ENCODE results near the gene EHMT2. TPM values are rescaled to one million over a fixed set of nuclear protein-coding genes. Genes with fewer than 3 reads are reported as not detected.

EHMT2 gene
- total RNA-seq, 1 experiment from 2014 or later: 117 TPM

DNA sequence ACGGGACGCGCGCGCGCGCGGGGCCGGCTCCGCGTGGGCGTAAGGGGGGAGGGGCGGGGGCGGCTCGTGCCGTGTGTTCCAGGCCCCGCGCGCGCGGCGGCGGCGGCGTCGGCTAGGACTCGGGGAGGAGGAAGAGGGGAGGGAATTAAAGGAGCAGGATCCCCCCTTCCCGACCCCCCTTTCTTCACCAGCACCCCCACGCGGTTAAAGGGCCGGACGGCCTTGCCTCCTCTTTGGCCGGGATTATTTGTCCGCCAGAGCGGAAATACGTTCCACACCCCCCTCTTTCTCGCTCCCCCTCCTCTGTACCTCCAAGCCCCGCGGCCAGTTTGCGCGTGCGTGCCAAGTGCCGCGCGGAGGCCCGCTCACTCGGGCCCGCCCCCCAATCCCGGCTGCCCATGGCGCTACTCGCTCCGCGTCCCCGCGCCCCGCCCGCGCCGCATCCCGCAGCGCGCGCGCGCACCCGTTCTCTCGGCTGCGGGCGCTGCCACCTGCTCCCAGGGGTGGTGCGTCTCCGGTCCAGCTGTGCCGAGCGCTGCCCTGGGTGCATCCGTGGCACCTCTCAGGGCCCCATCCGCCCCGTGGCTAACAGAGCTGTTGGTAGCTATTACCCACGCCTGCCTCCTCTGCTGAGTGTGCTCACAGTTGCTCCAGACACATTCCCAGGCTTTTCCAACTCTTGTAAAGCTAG is 4.6 kb upstream of the EHMT2 start, which contains the start of gene ZBTB12:
TSS of gene ZBTB12 (minus strand) at position 134 of the 691 bp plus-strand sequence. CDS start 781 bp downstream, outside the sequence.
- intact Hi-C loops (cut with micrococcal nuclease; ENCODE audit: unreplicated experiment): no loop called here
- no peak for TF ChIP-seq EZH2 (IDR thresholded peaks at IDR 0.05; ENCODE audit: borderline replicate concordance, low read depth, low read length, poor library complexity, severe bottlenecking)
- TF ChIP-seq, protein P1, sequence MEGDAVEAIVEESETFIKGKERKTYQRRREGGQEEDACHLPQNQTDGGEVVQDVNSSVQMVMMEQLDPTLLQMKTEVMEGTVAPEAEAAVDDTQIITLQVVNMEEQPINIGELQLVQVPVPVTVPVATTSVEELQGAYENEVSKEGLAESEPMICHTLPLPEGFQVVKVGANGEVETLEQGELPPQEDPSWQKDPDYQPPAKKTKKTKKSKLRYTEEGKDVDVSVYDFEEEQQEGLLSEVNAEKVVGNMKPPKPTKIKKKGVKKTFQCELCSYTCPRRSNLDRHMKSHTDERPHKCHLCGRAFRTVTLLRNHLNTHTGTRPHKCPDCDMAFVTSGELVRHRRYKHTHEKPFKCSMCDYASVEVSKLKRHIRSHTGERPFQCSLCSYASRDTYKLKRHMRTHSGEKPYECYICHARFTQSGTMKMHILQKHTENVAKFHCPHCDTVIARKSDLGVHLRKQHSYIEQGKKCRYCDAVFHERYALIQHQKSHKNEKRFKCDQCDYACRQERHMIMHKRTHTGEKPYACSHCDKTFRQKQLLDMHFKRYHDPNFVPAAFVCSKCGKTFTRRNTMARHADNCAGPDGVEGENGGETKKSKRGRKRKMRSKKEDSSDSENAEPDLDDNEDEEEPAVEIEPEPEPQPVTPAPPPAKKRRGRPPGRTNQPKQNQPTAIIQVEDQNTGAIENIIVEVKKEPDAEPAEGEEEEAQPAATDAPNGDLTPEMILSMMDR (conservative IDR thresholded peaks at IDR 0.05; ENCODE audit: low read depth, low read length): no peak
- peaks cover 19% of the 10 kb centered on the region for H3K4me1 ChIP-seq (ENCODE audit: insufficient read depth, low read length, poor library complexity, severe bottlenecking)
- no peaks in the 10 kb centered on the region for H3K36me3 ChIP-seq (ENCODE audit: insufficient read depth, low read length, poor library complexity, severe bottlenecking)
- H3K27ac ChIP-seq (ENCODE audit: low read depth, low read length, poor library complexity, severe bottlenecking): peak within 1 kb of the TSS; percentile 67
- ChIA-PET POLR2A (ENCODE audit: low non-redundant PET) (no interaction called here), CTCF (no interaction called here)
- no peaks in the 10 kb centered on the region for H3K27me3 ChIP-seq (replicated peaks; ENCODE audit: insufficient read depth, low read depth, low read length, poor library complexity)
- H3K9me3 ChIP-seq (ENCODE audit: low read depth, low read length, poor library complexity, severe bottlenecking): no peaks in the 10 kb centered on the region
- DNase-seq (ENCODE audit: low spot score): peak; percentile 98
- no TSS peak for BruUV-seq (replicated peaks)
- peak within 1 kb of the TSS; percentile 66 for H3K4me3 ChIP-seq (ENCODE audit: low read depth, low read length, poor library complexity, severe bottlenecking)

GRCh38 chr6:31901415-31901952 is 4.0 kb upstream of the EHMT2 start:
- intact Hi-C loops (cut with micrococcal nuclease; ENCODE audit: unreplicated experiment): no loop called here
- peaks cover 22% of the 10 kb centered on the region for H3K4me1 ChIP-seq (ENCODE audit: insufficient read depth, low read length, poor library complexity, severe bottlenecking)
- ChIA-PET CTCF (no interaction called here), POLR2A (ENCODE audit: low non-redundant PET) (no interaction called here)
- H3K27ac ChIP-seq (ENCODE audit: low read depth, low read length, poor library complexity, severe bottlenecking): peak overlapping the region; percentile 67
- H3K27me3 ChIP-seq (replicated peaks; ENCODE audit: insufficient read depth, low read depth, low read length, poor library complexity): no peaks in the 10 kb centered on the region
- no TSS peak for BruUV-seq (replicated peaks)
- peak; percentile 67 for DNase-seq (ENCODE audit: low spot score)
- no peak for TF ChIP-seq EZH2 (IDR thresholded peaks at IDR 0.05; ENCODE audit: borderline replicate concordance, low read depth, low read length, poor library complexity, severe bottlenecking)
- TF ChIP-seq, protein P1 (conservative IDR thresholded peaks at IDR 0.05; ENCODE audit: low read depth, low read length): no peak
- H3K9me3 ChIP-seq (ENCODE audit: low read depth, low read length, poor library complexity, severe bottlenecking): no peaks in the 10 kb centered on the region
- peak overlapping the region; percentile 66 for H3K4me3 ChIP-seq (ENCODE audit: low read depth, low read length, poor library complexity, severe bottlenecking)
- H3K36me3 ChIP-seq (ENCODE audit: insufficient read depth, low read length, poor library complexity, severe bottlenecking): no peaks in the 10 kb centered on the region

DNA sequence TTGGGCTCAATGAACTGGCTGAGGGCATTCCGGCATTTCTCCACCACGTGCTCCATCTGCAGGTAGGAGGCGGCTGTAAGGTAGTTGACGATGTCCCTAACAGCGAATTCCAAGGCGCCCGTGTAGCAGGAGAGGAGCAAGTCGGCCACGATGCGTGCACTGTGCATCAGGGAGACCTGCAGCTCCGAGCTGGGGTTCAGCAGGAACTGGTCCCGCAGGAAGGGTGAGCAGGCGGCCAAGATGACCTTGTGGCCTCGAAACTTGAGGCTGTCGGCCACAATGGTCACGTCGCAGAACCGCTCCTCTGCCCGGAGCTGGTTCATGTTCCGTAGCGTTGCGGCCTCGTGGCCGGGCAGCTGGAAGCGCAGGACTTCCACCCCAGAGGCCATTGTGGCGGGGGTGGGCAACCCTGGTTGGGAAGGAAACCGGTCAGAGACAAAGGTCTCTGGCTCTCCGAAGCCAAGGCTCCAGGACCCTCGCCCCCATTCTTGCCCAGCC is 3.5 kb upstream of the EHMT2 start:
- Histone ChIP-seq H3K9me3 (ENCODE audit: low read depth, low read length, poor library complexity, severe bottlenecking) (no peaks in the 10 kb centered on the region), H3K27me3 (replicated peaks; ENCODE audit: insufficient read depth, low read depth, low read length, poor library complexity) (no peaks in the 10 kb centered on the region), H3K4me1 (ENCODE audit: insufficient read depth, low read length, poor library complexity, severe bottlenecking) (peaks cover 27% of the 10 kb centered on the region), H3K27ac (ENCODE audit: low read depth, low read length, poor library complexity, severe bottlenecking) (peak overlapping the region; percentile 67), H3K36me3 (ENCODE audit: insufficient read depth, low read length, poor library complexity, severe bottlenecking) (peaks cover 3% of the 10 kb centered on the region), H3K4me3 (ENCODE audit: low read depth, low read length, poor library complexity, severe bottlenecking) (peak overlapping the region; percentile 66)
- no peak for TF ChIP-seq EZH2 (IDR thresholded peaks at IDR 0.05; ENCODE audit: borderline replicate concordance, low read depth, low read length, poor library complexity, severe bottlenecking)
- TF ChIP-seq, protein P1 (conservative IDR thresholded peaks at IDR 0.05; ENCODE audit: low read depth, low read length): no peak
- intact Hi-C loops (cut with micrococcal nuclease; ENCODE audit: unreplicated experiment): no loop called here
- TSS peak; percentile 59 for BruUV-seq (replicated peaks)
- POLR2A ChIA-PET (ENCODE audit: low non-redundant PET): no interaction called here
- DNase-seq (ENCODE audit: low spot score): no peak
- CTCF ChIA-PET: no interaction called here

All from A673 (cell line).